K562 (cell line): ENCODE measurements around the gene SLC25A51. TPM values are rescaled to one million over a fixed set of nuclear protein-coding genes. Genes with fewer than 3 reads are reported as not detected.

ENCODE experiments used
- ATAC-seq: fragments of 200-7000 bp; cut with Tn5 transposase; 3 replicates; pipeline ENCODE4 v1.9.1; 2020; ENCODE audit warnings: moderate library complexity
- BruUV-seq: library from RNA; stranded (reverse); fragments of 400-500 nt; replicated peaks from 2 replicates; lab custom pipeline; 2021; lab: Mats Ljungman, UMichigan
- CTCF ChIA-PET: fragments of 300-600 bp; formaldehyde crosslinking; extraction: SDS; loops from one replicate; lab custom pipeline; 2021; ENCODE audit warnings: low intra/inter-chr PET ratio; lab: Yijun Ruan, JAX
- POLR2A ChIA-PET: fragments of 300-600, 350-650 bp; sonication (Branson Sonifier 250); formaldehyde crosslinking; extraction: SDS; loops from one replicate; lab custom pipeline; 2021; ENCODE audit warnings: antibody characterized with exemption, inconsistent platforms; lab: Yijun Ruan, JAX
- DNase-seq, 4 experiments: peaks; one replicate each; pipeline versions ENCODE4 v3.0.0 to v3.0.0-alpha.2; 2011 to 2018; ENCODE audit warnings: low spot score in 3 of 4, mixed read lengths in 3 of 4; ENCODE audit errors: extremely low read depth in 1 of 4
- FAIRE-seq: peaks from 2 replicates; lab custom pipeline; 2011; peaks lifted over from hg19 to GRCh38; lab: Jason Lieb, UNC
- H2AFZ ChIP-seq: 2 replicates; pipeline ENCODE4 v1.6.0; 2011; ENCODE audit warnings: low read depth, low read length, control low read depth, inconsistent platforms
- H3K27ac ChIP-seq: fragments of 200-600 bp; 3 replicates; pipeline ENCODE4 v1.8.0; 2011; ENCODE audit warnings: low read depth, mild to moderate bottlenecking, control low read depth, inconsistent platforms, low read length, moderate library complexity, mixed read lengths; ENCODE audit errors: extremely low read depth
- H3K27me3 ChIP-seq, 2 experiments: fragments of 300-600 bp in 1 of 2; 2 replicates in 1 of 2; 3 replicates in 1 of 2; pipeline versions ENCODE4 v1.6.0 to v1.8.0; 2011; ENCODE audit warnings: inconsistent platforms in 2 of 2, low read length in 2 of 2, mild to moderate bottlenecking in 1 of 2, mixed read lengths in 1 of 2, moderate library complexity in 1 of 2; ENCODE audit not compliant: control insufficient read depth in 2 of 2, insufficient read depth in 2 of 2
- H3K36me3 ChIP-seq: fragments of 300-600 bp; 3 replicates; pipeline ENCODE4 v1.8.0; 2011; ENCODE audit warnings: mild to moderate bottlenecking, low read length, inconsistent platforms; ENCODE audit not compliant: control insufficient read depth, insufficient read depth
- H3K4me1 ChIP-seq, 2 experiments: fragments of 200-600 bp in 1 of 2; replicated peaks in 1 of 2; 2 replicates in 1 of 2; 3 replicates in 1 of 2; pipeline versions ENCODE4 v1.5.1 to v1.8.0; 2011; ENCODE audit warnings: inconsistent platforms in 2 of 2, low read length in 2 of 2, mild to moderate bottlenecking in 1 of 2, mixed read lengths in 1 of 2, moderate library complexity in 1 of 2; ENCODE audit not compliant: control insufficient read depth in 2 of 2, insufficient read depth in 2 of 2
- H3K4me2 ChIP-seq: 2 replicates; pipeline ENCODE4 v1.6.1; 2011; ENCODE audit warnings: low read length, control low read depth, inconsistent platforms, mixed read lengths; ENCODE audit not compliant: insufficient read depth
- H3K4me3 ChIP-seq: fragments of 200-600 bp; sonication (generic), shearing (Covaris generic); 2 replicates; pipeline ENCODE4 v1.5.1; 2016; ENCODE audit warnings: control low read depth, inconsistent platforms
- H3K79me2 ChIP-seq: fragments of 200-600 bp; 3 replicates; pipeline ENCODE4 v1.8.0; 2011; ENCODE audit warnings: low read length, inconsistent platforms; ENCODE audit not compliant: control insufficient read depth, insufficient read depth
- H3K9ac ChIP-seq, 2 experiments: 2 replicates each; pipeline versions ENCODE4 v1.6.0 to v1.6.1; 2011; ENCODE audit warnings: low read depth in 2 of 2, low read length in 2 of 2, control low read depth in 1 of 2, inconsistent platforms in 1 of 2, mild to moderate bottlenecking in 1 of 2, mixed read lengths in 1 of 2; ENCODE audit not compliant: insufficient read depth in 1 of 2
- H3K9me1 ChIP-seq: one replicate; pipeline ENCODE4 v1.6.0; 2011; ENCODE audit warnings: inconsistent platforms, mild to moderate bottlenecking, low read length, moderate library complexity; ENCODE audit not compliant: control insufficient read depth, insufficient read depth
- H3K9me3 ChIP-seq: replicated peaks from 2 replicates; pipeline ENCODE4 v1.5.1; 2011; ENCODE audit warnings: low read depth, low read length, inconsistent platforms; ENCODE audit not compliant: control insufficient read depth, insufficient read depth
- H4K20me1 ChIP-seq: replicated peaks from 2 replicates; pipeline ENCODE4 v1.6.1; 2011; ENCODE audit warnings: low read length, inconsistent platforms, mixed read lengths; ENCODE audit not compliant: control insufficient read depth, insufficient read depth
- ADNP ChIP-seq: fragments of 200-800 bp; sonication (Bioruptor generic); IDR thresholded peaks from 2 replicates; pipeline ENCODE4 v1.6.1; 2016; ENCODE audit warnings: missing genetic modification characterization, missing compliant biosample characterization
- NFIC ChIP-seq: fragments of 450-650 bp; IDR thresholded peaks from 2 replicates; pipeline ENCODE4 v1.6.1; 2017; ENCODE audit warnings: mild to moderate bottlenecking, inconsistent platforms
- WGBS: fragments of 100-300 bp; shearing (Covaris generic); methylation state at CpG from one replicate; pipeline ENCODE4 v1.1.6; 2016; ENCODE audit warnings: low coverage, mixed read lengths; ENCODE audit not compliant: insufficient coverage; ENCODE audit errors: missing lambda C conversion rate; 5-methylcytosine and 5-hydroxymethylcytosine counted together
- in situ Hi-C: fragments of 300-500 bp; cut with MboI; formaldehyde crosslinking; loops from 4 replicates; pipeline ENCODE4 v1.15.0; 2018; ENCODE audit warnings: inconsistent platforms, mixed read lengths
- intact Hi-C: fragments of 100-400 bp; cut with micrococcal nuclease; formaldehyde crosslinking; loops from 2 replicates; pipeline ENCODE4 v1.14.2; 2022
- polyA plus RNA-seq, 8 experiments: library from polyadenylated mRNA; depleted of rRNA in 4 of 8; stranded (reverse) in 5 of 8; unstranded in 3 of 8; fragments of >200 nt; fragmentation: Nextera tagmentation in 2 of 8; fragmentation: Illumina TruSeq in 1 of 8; extraction: Ambion mirVana in 2 of 8; extraction: Trizol in 1 of 8; gene quantifications; 2 replicates each; pipeline versions ENCODE4 v1.2.1 to v1.2.3, GENCODE V29; 2011 to 2014; ENCODE audit warnings: inconsistent platforms in 1 of 8, missing spikeins in 1 of 8
- total RNA-seq, 7 experiments: library from RNA; depleted of rRNA in 6 of 7; stranded (reverse); fragments of >200 nt in 6 of 7; fragmentation: Illumina TruSeq in 2 of 7; extraction: Trizol in 2 of 7; gene quantifications; 2 replicates each; pipeline versions ENCODE4 v1.2.1 to v1.2.3, GENCODE V29; 2011 to 2021; ENCODE audit warnings: low replicate concordance in 1 of 7
- TF ChIP-seq, protein P1 (sequence below): sonication (generic); formaldehyde crosslinking; IDR thresholded peaks from 2 replicates; pipeline ENCODE4 v1.8.0; 2022; ENCODE audit warnings: mild to moderate bottlenecking, missing genetic modification reagents

Gene SLC25A51
- total and polyA plus RNA-seq, 9 of the 15 experiments (the other 6 are each of a cell fraction or from before 2014, with no cell fraction given): 9.1 to 40.7 (median 24.5) TPM

GRCh38 chr9:37870799-37871176 is 33.1 kb downstream of the SLC25A51 start:
- TF ChIP-seq, protein P1, sequence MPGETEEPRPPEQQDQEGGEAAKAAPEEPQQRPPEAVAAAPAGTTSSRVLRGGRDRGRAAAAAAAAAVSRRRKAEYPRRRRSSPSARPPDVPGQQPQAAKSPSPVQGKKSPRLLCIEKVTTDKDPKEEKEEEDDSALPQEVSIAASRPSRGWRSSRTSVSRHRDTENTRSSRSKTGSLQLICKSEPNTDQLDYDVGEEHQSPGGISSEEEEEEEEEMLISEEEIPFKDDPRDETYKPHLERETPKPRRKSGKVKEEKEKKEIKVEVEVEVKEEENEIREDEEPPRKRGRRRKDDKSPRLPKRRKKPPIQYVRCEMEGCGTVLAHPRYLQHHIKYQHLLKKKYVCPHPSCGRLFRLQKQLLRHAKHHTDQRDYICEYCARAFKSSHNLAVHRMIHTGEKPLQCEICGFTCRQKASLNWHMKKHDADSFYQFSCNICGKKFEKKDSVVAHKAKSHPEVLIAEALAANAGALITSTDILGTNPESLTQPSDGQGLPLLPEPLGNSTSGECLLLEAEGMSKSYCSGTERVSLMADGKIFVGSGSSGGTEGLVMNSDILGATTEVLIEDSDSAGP (CRISPR knock-in tag): no peak
- TF ChIP-seq ADNP (tag): peak; percentile 41; the same call in 1 of the 2 replicates
- TF ChIP-seq NFIC: no peak
- H3K4me3 ChIP-seq: no peak overlapping the region
- ATAC-seq (no peak), FAIRE-seq (no peak), DNase-seq (no peak)
- H2AFZ ChIP-seq: no peak overlapping the region
- BruUV-seq: no TSS peak
- H3K79me2 ChIP-seq: no peaks in the 10 kb centered on the region
- H3K9ac ChIP-seq: no peak overlapping the region
- H3K27ac ChIP-seq: no peak overlapping the region
- H3K4me2 ChIP-seq: no peak overlapping the region
- no peaks in the 10 kb centered on the region for H3K9me3 ChIP-seq
- peaks cover 6% of the 10 kb centered on the region; the same call in 1 of the 3 replicates for H3K36me3 ChIP-seq
- H3K4me1 ChIP-seq: peaks cover 0 to 7% of the 10 kb centered on the region in 2 experiments; a peak in 3 of 5 replicates
- no peaks in the 10 kb centered on the region for H3K9me1 ChIP-seq
- POLR2A ChIA-PET: interaction anchor here (1.6 to 2.4 kb wide), 2 partner anchors 11 to 14 kb away, joined by 6 to 10 read pairs; no protein-coding TSS in a partner anchor
- intact Hi-C loops: no loop called here
- WGBS: 72% methylated on average over 5 of the region's 5 CpGs
- no peaks in the 10 kb centered on the region for H4K20me1 ChIP-seq
- H3K27me3 ChIP-seq: no peaks in the 10 kb centered on the region
- in situ Hi-C loops: no loop called here
- CTCF ChIA-PET: no interaction called here
